Stromal cell of bone marrow (primary cell): ENCODE data around the gene DIP2C.
"Not testable (repeated sequence)": the region's sequence is repeated elsewhere in the genome, so short reads cannot be mapped to it uniquely, and the experiment has no call there.

Experiments used
- DNase-seq: peaks from one replicate; pipeline ENCODE4 v3.0.0-alpha.2; 2012; ENCODE audit warnings: low read depth

DIP2C gene

DNA sequence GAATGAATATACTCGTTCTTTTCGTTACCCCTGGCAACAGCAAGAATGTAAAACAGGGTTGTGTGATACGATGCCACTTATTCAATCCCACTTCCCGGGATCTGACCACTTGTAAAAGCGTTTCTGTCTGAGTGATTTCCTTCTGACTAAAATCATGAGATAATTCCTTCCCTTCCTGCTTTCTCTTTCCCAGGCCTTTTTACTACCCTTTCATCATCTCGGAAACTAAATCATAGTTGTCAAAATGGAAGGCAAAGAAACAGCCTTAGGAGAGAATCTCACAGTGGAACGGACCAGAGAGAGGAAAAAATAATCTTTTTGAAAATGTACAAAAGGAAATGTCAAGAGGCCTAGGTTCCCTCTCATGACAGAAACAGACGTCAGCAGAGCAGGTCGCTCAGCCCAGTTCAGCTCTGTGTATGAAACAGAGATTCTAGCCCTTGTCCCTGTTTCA is 29.8 kb downstream of the DIP2C start:
- peak; percentile 84 for DNase-seq

- not testable (repeated sequence) for DNase-seq
Observed at GRCh38 chr10:657816-658350, 31.6 kb downstream of the DIP2C start.

DNA sequence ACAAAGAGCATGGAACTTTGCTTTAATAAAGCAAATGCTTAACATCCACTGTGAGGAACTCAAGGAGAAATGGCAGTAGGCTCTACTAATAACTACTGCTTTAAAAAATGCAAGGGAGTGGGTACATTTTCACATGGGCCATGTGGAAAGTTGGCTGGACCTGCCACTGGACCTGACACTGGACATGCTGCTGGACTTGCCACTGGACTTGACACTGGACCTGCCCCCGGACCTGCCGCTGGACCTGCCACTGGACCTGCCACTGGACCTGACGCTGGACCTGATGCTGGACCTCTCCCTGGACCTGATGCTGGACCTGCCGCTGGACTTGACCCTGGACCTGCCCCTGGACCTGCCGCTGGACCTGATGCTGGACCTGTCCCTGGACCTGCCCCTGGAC is 32.6 kb downstream of the DIP2C start:
- DNase-seq, result no peak

DNA sequence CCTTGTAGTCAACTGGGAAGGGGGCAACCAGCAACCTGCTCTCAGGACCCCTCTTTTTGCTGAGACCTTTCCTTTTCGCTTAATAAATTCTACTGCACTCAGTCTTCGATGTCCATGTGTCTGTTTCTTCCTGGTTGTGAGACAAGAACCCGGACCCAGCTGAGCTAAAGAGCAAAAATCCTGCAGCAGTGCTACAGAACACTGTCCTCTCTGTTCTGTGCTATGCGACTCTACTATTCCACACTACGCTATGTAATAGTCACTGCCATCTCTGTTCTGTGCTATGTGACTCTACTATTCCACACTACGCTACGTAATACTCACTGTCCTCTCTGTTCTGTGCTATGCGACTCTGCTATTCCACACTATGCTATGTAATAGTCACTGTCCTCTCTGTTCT is 34.3 kb downstream of the DIP2C start:
- DNase-seq, result no peak

DNA sequence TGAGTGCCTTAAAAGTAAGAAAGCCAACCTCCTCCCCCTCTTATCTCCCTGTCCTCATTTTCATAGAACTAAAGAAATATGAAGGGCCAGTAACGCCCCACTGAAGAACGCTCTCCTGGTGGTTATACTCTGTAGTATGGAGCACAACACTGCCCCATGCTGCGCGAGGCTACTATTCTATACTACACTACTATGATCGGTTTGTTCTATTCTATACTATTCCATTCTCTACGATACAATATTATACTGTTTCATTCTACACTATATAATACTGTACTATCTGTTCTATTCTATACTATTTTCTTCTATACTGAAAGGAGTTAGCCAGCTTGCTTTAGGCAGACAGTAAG is 34.8 kb downstream of the DIP2C start:
- no peak for DNase-seq

DNA sequence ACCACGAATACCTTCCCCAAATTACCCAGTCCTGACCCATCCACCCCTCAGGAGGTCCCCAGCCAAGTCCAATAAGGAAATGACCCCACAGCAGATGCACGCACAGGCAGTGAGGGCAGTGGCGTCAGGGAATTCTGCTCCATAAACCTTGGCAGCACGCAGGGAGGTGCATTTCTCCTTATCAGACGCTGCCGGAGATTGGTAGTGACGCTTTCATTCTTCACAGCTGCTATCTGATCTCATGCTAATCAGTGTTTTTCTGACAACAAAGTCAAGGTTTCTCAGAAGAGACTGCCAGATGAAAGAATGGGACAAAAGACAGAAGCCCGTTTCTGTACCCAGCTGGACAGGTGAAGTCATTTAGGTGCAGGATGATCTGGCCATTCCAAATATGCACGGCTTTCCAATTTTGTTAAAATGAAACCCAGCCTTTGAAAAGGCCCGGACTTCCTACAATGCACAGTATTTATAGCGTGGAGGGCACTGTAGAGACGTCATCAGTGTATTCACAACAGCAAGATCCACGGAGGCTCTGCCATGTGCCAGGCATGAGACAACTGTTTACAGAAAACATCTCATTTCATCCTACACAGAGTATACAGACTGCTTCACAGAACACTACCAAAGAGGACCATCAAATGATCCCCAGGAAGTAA is 35.3 kb downstream of the DIP2C start:
- no peak for DNase-seq

DNA sequence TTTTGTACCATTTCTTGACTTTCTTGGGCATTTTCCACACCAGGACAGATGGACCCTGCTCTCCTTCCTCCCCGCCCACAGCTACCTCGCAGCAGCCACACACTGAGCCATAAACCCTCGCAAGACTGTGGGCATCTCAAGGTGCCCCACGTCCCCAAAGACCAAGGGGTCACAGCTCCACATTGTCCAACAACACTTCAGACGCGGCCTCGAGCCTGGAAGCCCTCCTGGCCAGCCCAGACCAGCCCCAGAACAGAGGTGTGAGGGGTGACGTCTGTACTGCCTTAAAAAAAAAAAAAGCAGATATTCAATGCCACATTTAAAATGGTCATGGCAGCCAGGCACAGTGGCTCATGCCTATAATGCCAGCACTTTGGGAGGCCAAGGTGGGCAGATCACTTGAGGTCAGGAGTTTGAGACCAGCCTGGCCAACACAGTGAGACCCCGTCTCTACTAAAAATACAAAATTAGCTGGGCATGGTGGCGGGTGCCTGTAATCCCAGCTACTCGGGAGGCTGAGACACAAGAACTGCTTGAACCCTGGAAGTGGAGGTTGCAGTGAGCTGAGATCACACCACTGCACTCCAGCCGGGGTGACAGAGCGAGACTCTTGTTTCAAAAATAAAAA is 36.5 kb downstream of the DIP2C start:
- not testable (repeated sequence) for DNase-seq

DNA sequence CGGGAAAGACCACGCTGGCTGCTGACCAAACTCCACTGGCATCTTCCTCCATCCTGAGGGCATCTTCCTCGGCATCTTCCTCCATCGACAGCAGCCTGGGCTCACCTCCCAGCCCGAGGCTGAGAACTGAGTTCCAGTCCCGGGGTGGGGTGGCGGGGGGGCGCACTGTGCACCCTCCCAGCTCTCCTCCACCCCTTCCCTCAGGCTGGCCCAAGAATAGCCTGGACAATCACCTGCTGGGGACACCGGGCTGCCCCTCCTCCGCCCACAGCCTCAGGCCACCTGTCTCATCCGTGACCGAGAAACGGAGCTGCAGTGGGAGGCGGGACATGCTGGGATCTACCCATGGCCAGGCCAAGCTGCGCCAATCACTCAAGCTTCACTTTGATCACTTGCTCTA is 37.2 kb downstream of the DIP2C start:
- DNase-seq, result no peak

DNA sequence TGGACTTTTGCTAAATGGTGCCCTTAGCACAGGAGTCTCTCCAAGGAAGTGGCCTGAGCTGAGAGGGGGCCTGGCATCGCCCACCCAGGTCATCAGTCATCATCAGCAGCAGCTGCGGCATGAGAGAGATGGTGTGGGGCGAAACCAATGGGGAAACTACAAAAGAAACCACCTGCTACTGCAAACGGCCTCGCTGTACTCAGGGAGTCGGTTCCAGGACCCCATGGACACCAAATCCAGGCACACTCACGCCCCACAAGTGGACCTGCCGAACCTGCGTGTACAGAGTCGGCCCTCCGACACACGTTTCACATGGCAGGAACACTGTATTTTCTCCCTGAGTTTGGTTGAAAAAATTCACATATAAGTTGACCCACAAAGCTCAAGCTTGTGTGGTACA is 37.8 kb downstream of the DIP2C start:
- no peak for DNase-seq

- no peak for DNase-seq
Observed at GRCh38 chr10:650886-651615, 38.4 kb downstream of the DIP2C start.

DNA sequence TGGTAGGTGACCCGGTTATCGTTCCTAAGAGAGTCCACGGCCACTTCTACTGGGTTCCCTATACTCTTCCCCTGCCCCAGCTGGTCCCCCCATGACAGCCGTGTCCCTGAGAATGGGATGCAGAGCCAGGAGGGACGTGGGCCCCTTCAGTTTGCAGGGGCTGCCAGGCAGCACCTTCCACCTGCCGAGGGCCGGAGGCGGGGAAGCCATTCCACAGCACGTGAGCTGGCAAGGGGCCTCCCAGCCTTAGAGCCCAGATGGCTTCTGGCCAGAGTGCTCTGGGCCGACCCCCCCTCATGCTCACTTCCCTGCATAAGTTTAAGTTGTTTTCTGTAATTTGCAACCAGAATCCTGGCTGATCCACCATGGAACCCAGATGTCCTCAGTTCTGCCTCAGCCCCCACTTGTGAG is 39.0 kb downstream of the DIP2C start:
- DNase-seq, result no peak

DNA sequence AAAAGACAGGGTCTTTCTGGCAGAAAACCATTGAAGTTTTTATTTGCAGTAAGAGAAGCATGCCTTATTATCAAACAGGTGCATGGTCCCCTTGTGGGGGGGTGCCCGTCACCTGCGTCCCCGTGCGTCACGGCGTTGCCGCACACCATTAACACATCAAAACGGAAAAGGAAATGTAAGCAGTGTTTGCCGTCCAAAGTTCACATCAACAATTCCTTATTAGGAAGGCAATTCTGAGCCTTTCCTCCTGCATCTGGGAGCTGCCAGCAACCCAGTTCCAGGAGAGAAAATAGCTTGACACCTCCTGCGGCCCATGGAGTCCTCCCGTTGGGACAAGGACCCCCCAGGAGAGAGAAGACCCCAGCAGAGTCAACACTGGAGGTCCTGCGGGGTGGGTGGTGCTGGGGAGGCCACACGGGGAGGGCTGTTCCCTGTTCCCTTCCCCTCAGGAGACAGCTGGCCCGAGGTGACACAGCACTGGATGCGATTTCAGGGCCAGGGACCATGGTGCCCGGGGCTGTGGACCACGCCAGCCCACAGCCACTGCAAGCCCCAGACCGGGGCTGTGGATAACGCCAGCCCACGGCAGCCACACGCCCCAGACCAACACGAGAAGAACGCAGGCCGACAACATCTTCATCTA is 39.5 kb downstream of the DIP2C start:
- no peak for DNase-seq

DNA sequence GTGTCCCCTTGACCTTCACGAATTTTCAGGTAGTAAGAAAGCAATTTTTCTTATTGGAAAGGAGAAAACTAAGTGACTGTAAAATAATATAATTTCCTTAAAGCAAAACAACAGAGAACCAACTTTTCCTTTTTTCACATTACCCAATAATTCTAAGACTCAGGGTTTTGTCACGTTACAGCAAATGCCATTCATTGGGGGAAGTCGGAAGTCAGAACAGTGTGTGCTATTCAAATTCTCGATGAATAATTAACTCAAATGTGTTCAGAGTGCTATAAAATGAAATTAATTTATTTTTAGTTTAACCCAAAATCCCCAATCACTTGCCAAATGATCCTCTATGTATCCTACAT is 40.0 kb downstream of the DIP2C start:
- DNase-seq, result no peak

DNA sequence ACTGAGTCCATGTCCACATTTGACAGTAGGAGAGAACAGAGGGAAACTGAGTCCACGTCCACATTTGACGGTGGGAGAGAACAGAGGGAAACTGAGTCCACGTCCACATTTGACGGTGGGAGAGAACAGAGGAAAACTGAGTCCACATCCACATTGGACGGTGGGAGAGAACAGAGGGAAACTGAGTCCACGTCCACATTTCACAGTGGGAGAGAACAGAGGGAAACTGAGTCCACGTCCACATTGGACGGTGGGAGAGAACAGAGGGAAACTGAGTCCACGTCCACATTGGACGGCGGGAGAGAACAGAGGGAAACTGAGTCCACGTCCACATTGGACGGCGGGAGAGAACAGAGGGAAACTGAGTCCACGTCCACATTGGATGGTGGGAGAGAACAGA is 42.4 kb downstream of the DIP2C start:
- not testable (repeated sequence) for DNase-seq

DNA sequence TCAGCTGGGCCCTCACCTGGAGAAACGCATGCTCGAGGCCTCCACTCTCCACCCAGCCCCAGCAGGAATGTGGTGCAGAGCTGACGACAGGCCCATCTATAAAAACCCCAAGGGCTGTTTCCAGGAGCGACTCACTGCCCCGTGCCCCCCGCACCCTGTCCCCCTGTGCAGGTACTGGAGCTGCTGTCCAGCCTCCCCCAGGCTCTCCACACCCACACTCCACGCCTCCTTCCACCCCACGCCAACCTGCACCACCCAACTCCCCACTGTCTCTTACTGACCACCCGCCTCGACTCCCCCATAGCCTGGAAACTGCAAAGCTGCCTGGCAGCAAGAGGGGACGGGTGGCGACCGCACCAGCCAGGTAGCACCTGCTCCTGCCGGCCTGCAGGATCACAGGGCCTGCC is 43.3 kb downstream of the DIP2C start:
- DNase-seq, result no peak

DNA sequence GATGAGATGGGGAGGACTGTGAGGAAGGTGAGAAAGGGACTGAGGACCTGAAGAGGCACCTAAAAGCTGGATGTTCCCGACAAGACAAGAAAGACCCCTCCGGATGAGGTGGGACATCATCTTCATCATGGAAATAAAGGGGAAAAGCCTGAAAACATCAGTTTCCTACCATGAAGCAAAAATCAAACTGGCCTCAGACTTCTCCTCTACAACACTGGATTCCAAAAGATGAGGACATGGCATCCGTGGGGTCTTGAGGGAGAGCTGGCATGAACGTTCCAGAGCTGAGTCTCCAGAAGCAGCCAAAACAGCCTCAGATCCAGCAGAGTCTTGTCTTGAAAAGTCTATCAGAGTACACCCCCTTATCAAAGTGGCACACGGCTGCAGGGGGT is 44.5 kb downstream of the DIP2C start:
- no peak for DNase-seq

DNA sequence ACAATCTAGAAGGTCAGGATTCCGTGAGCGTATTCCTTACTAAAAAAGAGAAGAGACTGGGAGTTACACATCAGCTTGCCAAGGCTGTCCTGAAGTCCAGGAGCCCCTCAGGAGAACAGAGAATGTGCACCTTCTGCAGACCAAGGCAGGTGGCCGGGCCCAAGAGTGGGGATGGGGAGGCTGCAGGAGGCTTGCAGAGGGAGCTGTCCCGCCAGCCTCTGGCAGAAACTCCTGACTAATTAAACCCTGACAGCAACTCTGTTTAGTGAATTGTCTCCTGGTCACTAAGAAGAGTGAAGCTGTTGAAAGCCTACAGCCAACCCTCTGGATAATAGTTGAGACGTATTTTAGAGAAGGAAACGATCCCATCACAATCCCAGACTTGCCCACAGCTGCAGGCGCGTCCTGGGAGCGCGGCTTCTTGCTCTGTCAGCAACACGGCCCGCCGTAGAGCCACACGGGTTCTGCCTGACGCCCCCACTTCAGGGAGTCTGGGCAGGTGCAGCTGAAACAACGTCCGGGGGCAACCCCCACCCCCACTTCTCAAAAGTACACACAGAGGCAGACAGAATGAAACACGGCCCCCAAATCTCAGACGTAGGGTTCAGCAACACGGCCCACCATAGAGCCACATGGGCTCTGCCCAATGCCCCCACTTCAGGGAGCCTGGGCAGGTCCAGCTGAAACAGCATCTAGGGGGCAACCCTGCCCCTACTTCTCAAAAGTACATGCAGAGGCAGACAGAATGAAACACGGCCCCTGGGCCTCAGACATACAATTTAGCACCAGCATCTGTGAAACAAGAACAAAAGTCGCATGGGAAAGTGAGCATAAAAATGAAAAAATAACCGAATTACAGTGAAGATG is 45.2 kb downstream of the DIP2C start:
- no peak for DNase-seq

GRCh38 chr10:642186-642890 is 47.1 kb downstream of the DIP2C start:
- no peak for DNase-seq

- DNase-seq, result no peak
Observed at GRCh38 chr10:641149-642010, 48.1 kb downstream of the DIP2C start.

DNA sequence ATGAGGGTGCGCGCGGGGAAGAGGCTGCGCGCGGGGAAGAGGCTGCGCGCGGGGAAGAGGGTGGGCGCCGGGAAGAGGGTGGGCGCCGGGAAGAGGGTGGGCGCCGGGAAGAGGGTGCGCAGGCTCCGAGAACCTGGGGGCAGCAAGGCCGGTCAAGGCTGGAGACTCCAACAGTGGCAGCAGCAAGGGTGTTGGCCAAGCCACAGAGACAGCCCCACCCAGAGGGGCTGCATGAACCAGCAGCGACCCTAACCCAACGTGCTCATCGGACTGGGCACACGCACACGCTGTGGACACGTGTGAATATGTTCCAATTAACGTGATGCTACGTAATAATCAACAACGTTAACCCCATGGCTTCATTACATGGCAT is 48.8 kb downstream of the DIP2C start:
- DNase-seq, result no peak
